HFF-Myc (cell line): Measurements from ENCODE around the gene ASCC3.

Experiments
- DNase-seq: peaks from one replicate; pipeline ENCODE4 v3.0.0-alpha.2; 2011; ENCODE audit warnings: low read depth; ENCODE audit errors: extremely low read depth
- H3K4me3 ChIP-seq: replicated peaks from 2 replicates; pipeline ENCODE4 v1.5.1; 2011; ENCODE audit warnings: low read depth, mild to moderate bottlenecking, control low read depth, low read length
- TF ChIP-seq, protein P1 (sequence below): IDR thresholded peaks from 2 replicates; pipeline ENCODE4 v1.5.1; 2012; ENCODE audit warnings: mild to moderate bottlenecking, low read depth, low read length, control low read depth; ENCODE audit errors: missing control alignments

ASCC3 gene

DNA sequence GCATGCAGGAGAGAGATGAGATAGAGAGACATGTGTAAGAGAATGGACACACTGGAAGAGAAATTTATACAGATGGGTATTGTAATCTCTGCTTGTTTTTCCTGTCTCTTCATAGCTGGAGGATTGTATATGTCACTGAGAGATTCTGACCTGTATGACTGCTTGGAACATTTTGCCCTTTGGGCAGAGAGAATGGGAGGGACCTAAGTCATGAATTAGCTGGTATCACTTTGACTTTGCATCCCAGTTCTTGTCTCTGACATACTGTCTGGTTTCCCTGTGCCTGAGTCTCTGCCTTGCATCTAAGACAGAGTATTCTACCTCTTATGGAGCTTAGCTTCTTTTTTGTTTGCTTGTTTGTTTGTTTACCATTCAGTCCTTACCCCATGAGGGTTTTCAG, 37.0 kb upstream of the ASCC3 start:
- DNase-seq: no peak
- TF ChIP-seq, protein P1, sequence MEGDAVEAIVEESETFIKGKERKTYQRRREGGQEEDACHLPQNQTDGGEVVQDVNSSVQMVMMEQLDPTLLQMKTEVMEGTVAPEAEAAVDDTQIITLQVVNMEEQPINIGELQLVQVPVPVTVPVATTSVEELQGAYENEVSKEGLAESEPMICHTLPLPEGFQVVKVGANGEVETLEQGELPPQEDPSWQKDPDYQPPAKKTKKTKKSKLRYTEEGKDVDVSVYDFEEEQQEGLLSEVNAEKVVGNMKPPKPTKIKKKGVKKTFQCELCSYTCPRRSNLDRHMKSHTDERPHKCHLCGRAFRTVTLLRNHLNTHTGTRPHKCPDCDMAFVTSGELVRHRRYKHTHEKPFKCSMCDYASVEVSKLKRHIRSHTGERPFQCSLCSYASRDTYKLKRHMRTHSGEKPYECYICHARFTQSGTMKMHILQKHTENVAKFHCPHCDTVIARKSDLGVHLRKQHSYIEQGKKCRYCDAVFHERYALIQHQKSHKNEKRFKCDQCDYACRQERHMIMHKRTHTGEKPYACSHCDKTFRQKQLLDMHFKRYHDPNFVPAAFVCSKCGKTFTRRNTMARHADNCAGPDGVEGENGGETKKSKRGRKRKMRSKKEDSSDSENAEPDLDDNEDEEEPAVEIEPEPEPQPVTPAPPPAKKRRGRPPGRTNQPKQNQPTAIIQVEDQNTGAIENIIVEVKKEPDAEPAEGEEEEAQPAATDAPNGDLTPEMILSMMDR: no peak
- no peak overlapping the region for H3K4me3 ChIP-seq

DNA sequence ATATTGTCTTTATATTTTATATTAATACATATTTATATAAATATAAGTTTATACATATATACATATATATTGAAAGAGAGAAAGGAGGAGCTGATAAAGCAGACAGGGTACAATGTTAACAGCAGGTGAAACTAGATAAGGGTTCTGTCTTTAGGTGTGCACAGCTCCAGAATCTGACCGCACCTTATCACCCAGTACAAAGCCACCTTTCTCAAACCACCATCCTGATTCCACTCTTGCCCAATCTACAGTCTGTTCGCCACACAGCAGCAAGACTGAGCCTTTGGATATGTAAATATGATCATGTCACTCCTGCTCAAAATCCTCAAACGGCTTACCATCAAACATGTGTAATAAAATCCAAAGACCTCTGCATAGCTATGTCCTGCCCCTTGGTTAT, 34.7 kb upstream of the ASCC3 start:
- no peak overlapping the region for H3K4me3 ChIP-seq
- TF ChIP-seq, protein P1: no peak
- no peak for DNase-seq

DNA sequence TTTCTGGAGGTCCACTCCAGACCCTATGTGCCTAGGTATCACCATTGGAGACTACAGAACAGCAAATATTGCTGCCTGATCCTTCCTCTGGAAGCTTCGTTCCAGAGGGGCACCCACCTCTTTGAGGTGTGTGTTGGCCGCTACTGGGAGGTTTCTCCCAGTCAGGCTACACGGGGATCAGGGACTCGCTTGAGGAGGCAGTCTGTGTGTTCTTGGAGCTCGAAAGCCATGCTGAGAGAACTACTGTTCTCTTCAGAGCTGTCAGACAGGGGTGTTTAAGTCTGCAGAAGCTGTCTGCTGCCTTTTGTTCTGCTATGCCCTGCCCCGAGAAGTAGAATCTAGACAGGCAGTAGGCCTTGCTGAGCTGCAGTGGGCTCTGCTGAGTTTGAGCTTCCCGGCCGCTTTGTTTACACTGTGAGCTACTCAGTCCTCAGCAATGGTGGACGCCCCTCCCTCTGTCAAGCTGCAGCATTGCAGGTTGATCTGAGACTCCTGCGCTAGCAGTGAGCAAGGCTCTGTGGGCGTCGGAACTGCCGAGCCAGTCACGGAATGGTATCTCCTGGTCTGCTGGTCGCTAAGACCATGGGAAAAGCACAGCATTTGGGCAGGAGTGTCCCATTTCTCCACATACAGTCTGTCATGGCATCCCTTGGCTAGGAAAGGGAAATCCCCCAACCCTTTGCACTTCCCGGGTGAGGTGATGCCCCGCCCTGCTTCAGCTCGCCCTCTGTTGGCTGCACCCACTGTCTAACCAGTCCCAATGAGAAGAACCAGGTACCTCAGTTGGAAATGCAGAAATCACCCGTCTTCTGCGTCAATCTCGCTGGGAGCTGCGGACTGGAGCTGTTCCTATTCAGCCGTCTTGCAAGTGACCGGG, 32.5 kb upstream of the ASCC3 start:
- no peak overlapping the region for H3K4me3 ChIP-seq
- no peak for DNase-seq

DNA sequence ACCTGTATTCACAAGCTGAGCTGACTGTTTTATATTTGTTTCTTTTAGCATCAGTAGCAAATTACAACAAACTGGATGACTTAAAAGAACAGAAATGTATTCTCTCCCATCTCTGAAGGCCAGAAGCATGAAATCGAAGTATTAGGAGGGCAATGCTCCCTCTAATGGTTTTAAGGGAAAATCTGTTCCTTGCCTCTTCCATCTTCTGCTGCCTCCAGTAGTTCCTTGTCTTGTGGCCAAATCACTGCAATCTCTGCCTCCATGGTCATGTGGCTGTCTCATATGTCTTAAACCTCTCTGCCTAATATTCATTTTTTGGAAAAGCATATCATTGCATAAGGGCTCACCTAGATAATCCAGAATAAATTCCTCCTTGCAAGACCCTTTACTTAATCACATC, 25.2 kb upstream of the ASCC3 start:
- no peak for DNase-seq
- H3K4me3 ChIP-seq: no peak overlapping the region
- TF ChIP-seq, protein P1: no peak

More for the DNA sequence above, 32.5 kb upstream of the ASCC3 start:
- TF ChIP-seq, protein P1: no peak

DNA sequence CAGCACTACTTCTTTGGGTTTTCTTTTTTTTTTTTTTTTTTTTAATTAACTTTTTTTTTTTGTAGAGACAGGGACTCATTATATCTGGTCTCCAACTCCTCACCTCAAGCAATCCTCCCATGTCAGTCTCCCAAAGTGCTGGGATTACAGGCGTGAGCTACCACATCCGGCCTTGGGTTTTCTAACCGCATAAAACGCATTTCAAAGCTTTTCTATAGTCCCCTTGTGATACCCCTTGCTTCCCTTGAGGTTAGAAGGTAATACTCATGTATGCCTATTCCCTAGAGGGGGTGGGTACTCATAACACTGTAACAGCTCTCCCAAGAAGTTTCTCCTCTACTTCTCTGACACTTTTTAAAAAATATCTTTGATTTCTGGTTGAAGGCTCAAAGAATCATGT, 23.9 kb upstream of the ASCC3 start:
- TF ChIP-seq, protein P1: no peak
- H3K4me3 ChIP-seq: no peak overlapping the region
- no peak for DNase-seq

DNA sequence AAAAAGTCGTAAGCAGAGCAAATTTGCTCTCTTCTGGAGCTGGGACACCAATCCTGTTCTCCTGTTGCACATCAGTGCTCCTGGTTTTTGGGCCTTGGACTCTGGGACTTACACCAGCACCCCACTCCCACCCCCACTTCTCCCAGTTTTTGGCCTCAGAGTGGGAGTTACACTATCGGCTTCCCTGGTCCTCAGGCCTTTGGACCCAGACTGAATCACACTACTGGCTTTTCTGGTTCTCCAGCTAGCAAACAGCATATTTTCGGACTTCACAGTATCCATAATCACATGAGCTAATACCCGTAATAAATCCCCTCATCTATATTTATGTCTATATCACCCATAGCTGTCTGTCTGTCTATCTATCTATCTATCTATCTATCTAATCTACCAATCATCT, 23.2 kb upstream of the ASCC3 start:
- no peak overlapping the region for H3K4me3 ChIP-seq
- TF ChIP-seq, protein P1: no peak

More for the DNA sequence above, 23.2 kb upstream of the ASCC3 start:
- DNase-seq: no peak
